NB4 (cell line): Measurements from ENCODE around the gene SLC28A3.

Source experiments
- DNase-seq: peaks from one replicate; pipeline ENCODE4 v3.0.0; 2010; ENCODE audit warnings: low read depth
- H3K4me3 ChIP-seq: one replicate; pipeline ENCODE4 v1.5.1; 2011; ENCODE audit warnings: mild to moderate bottlenecking, low read depth, low read length, moderate library complexity
- CTCF ChIP-seq: IDR thresholded peaks from one replicate; pipeline ENCODE4 v1.5.1; 2012; ENCODE audit warnings: low read depth, low read length
- MAX ChIP-seq: IDR thresholded peaks from 2 replicates; pipeline ENCODE4 v1.6.1; 2011; ENCODE audit warnings: low read depth, low read length
- MYC ChIP-seq: IDR thresholded peaks from 2 replicates; pipeline ENCODE4 v1.6.1; 2011; ENCODE audit warnings: low read depth, low read length
- POLR2A ChIP-seq: IDR thresholded peaks from 2 replicates; pipeline ENCODE4 v1.6.1; 2011; ENCODE audit warnings: mild to moderate bottlenecking; ENCODE audit not compliant: insufficient read length; ENCODE audit errors: extremely low read depth

Gene SLC28A3

GRCh38 chr9:84324811-84325210 is 15.7 kb downstream of the SLC28A3 start:
- DNase-seq, result no peak
- TF ChIP-seq CTCF (no peak), MYC (no peak), MAX (no peak), POLR2A (no peak)
- H3K4me3 ChIP-seq, result no peak overlapping the region

GRCh38 chr9:84323858-84324257 is 16.7 kb downstream of the SLC28A3 start:
- DNase-seq, result peak; percentile 59
- no peak overlapping the region for H3K4me3 ChIP-seq
- TF ChIP-seq POLR2A (no peak), MAX (no peak), CTCF (no peak), MYC (no peak)

- H3K4me3 ChIP-seq, result no peak overlapping the region
- TF ChIP-seq POLR2A, result no peak
- no peak for DNase-seq
Observed at GRCh38 chr9:84322828-84323227, 17.7 kb downstream of the SLC28A3 start.

DNA sequence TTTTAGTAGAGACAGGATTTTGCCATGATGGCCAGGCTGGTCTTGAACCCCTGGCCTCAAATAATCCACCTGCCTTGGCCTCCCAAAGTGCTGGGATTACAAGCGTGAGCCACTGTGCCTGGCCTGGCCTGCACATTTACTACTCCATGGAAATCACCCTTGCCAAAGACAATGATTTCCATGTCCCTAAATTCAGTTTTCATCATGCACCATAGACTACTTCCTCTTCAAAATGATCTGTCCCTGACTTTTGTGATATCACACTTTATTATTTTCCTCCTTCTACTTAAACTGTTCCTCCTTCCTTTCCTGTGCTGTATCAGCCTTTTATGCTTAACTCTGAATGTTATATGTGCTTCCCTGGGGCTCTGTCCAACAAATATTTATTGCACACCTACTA is 20.3 kb downstream of the SLC28A3 start:
- H3K4me3 ChIP-seq, result no peak overlapping the region
- DNase-seq, result no peak
- no peak for TF ChIP-seq POLR2A
- TF ChIP-seq MYC, result no peak
- TF ChIP-seq MAX, result no peak
- no peak for TF ChIP-seq CTCF

- no peak for TF ChIP-seq POLR2A
- TF ChIP-seq MAX, result no peak
- TF ChIP-seq CTCF, result no peak
- no peak for TF ChIP-seq MYC
- DNase-seq, result no peak
- H3K4me3 ChIP-seq, result no peak overlapping the region
Observed at GRCh38 chr9:84319632-84320031, 20.9 kb downstream of the SLC28A3 start.

DNA sequence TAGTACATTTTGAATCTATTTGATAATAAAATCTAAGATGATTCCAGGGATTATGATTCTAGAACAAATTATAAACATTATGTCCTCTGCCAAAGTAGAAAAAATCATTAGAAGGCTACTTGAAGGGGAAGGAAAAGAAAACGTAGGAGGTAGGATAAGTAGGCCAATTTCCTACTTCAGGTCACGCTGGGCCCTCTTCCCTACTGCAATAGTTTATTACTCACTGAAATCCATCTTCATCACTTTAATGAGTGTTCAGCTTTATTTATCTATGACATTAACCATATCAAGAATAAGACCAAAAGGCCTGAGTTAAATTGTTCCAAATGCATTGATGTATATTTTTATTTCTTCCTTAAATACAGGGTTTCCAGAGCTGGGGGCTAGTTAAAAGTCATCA is 21.6 kb downstream of the SLC28A3 start:
- DNase-seq, result no peak
- H3K4me3 ChIP-seq, result no peak overlapping the region
- no peak for TF ChIP-seq MYC
- TF ChIP-seq MAX, result no peak
- TF ChIP-seq CTCF, result no peak
- no peak for TF ChIP-seq POLR2A
